IPS-18a (cell line): ENCODE measurements around the gene RDH16.
"Not testable (repeated sequence)": the region's sequence is repeated elsewhere in the genome, so short reads cannot be mapped to it uniquely, and the experiment has no call there.

Experiments
- H3K27ac ChIP-seq: one replicate; pipeline ENCODE4 v1.5.1; 2013; ENCODE audit warnings: low read length
- H3K27me3 ChIP-seq: one replicate; pipeline ENCODE4 v1.6.1; 2013; ENCODE audit warnings: mild to moderate bottlenecking, low read length; ENCODE audit not compliant: control insufficient read depth, insufficient read depth
- H3K36me3 ChIP-seq: one replicate; pipeline ENCODE4 v1.6.1; 2013; ENCODE audit warnings: low read depth, low read length; ENCODE audit not compliant: control insufficient read depth
- H3K4me1 ChIP-seq: one replicate; pipeline ENCODE4 v1.6.1; 2013; ENCODE audit warnings: low read depth, low read length; ENCODE audit not compliant: control insufficient read depth
- H3K4me3 ChIP-seq: one replicate; pipeline ENCODE4 v1.5.1; 2013; ENCODE audit warnings: low read length
- H3K9ac ChIP-seq: one replicate; pipeline ENCODE4 v1.6.1; 2013; ENCODE audit warnings: mild to moderate bottlenecking, low read length, moderate library complexity
- H3K9me3 ChIP-seq: one replicate; pipeline ENCODE4 v1.6.1; 2013; ENCODE audit warnings: low read depth, low read length; ENCODE audit not compliant: control insufficient read depth

The RDH16 gene

DNA sequence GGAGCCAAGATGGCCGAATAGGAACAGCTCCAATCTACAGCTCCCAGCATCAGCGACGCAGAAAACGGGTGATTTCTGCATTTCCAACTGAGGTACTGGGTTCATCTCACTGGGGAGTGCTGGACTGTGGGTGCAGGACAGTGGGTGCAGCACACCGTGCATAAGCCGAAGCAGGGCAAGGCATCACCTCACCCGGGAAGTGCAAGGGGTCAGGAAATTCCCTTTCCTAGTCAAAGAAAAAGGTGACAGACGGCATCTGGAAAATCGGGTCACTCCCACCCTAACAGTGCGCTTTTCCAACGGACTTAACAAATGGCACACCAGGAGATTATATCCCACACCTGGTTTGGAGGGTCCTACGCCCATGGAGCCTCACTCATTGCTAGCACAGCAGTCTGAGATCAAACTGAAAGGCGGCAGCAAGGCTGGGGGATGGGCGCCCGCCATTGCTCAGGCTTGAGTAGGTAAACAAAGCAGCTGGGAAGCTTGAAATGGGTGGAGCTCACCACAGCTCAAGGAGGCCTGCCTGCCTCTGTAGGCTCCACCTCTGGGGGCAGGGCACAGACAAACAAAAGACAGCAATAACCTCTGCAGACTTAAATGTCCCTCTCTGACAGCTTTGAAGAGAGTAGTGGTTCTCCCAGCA, 8.7 kb upstream of the RDH16 start:
- not testable (repeated sequence) for H3K4me3 ChIP-seq, H3K4me1 ChIP-seq, H3K9me3 ChIP-seq, H3K9ac ChIP-seq, H3K27ac ChIP-seq, H3K36me3 ChIP-seq, H3K27me3 ChIP-seq

DNA sequence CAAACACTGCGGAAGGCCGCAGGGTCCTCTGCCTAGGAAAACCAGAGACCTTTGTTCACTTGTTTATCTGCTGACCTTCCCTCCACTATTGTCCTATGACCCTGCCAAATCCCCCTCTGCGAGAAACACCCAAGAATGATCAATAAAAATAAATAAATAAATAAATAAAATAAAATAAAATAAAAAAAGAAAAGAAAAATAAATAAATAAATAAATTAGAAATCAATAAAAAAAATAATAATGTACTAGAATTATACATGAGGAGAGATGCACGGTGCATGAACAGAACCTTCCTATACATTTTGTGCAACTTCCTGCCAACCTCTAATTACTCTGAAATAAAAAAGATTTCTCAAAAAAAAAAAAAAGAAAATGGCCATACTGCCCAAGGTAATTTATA, 7.7 kb upstream of the RDH16 start:
- H3K9me3 ChIP-seq, H3K9ac ChIP-seq, H3K27ac ChIP-seq, H3K4me1 ChIP-seq, H3K27me3 ChIP-seq, H3K4me3 ChIP-seq, H3K36me3 ChIP-seq: not testable (repeated sequence)

DNA sequence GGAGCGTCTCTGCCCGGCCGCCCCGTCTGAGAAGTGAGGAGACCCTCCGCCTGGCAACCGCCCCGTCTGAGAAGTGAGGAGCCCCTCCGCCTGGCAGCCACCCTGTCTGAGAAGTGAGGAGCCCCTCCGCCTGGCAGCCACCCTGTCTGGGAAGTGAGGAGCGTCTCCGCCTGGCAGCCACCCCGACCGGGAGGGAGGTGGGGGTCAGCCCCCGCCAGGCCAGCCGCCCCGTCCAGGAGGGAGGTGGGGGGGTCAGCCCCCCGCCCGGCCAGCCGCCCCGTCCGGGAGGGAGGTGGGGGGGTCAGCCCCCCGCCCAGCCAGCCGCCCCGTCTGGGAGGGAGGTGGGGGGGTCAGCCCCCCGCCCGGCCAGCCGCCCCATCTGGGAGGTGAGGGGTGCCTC, 6.1 kb upstream of the RDH16 start:
- not testable (repeated sequence) for H3K27ac ChIP-seq, H3K9me3 ChIP-seq, H3K4me1 ChIP-seq, H3K27me3 ChIP-seq, H3K36me3 ChIP-seq, H3K9ac ChIP-seq, H3K4me3 ChIP-seq

DNA sequence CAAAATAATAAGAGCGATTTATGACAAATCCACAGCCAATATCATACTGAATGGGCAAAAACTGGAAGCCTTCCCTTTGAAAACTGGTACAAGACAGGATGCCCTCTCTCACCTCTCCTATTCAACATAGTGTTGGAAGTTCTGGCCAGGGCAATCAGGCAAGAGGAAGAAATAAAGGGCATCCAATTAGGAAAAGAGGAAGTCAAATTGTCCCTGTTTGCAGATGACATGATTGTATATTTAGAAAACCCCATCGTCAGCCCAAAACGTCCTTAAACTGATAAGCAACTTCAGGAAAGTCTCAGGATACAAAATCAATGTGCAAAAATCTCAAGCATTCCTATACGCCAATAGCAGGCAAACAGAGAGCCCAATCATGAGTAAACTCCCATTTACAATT, 4.8 kb upstream of the RDH16 start:
- not testable (repeated sequence) for H3K27me3 ChIP-seq, H3K27ac ChIP-seq, H3K4me1 ChIP-seq, H3K4me3 ChIP-seq, H3K9me3 ChIP-seq, H3K36me3 ChIP-seq, H3K9ac ChIP-seq

DNA sequence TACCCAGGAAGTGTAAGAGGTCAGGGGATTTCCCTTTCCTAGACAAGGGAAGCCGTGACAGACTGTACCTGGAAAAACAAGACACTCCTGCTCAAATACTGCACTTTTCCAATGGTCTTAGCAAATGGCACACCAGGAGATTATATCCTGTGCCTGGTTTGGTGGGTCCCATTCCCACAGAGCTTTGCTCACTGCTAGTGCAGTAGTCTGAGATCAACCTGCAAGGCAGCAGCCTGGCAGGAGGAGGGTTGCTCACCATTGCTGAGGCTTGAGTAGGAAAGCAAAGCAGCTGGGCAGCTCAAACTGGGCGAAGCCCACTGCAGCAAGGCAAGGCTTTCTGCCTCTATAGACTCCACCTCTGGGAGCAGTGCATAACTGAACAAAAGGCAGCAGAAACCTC, 1.0 kb upstream of the RDH16 start:
- no peak overlapping the region for H3K27ac ChIP-seq
- no peak overlapping the region for H3K9ac ChIP-seq
- H3K4me1 ChIP-seq, result no peaks in the 10 kb centered on the region
- H3K9me3 ChIP-seq, result peaks cover 5% of the 10 kb centered on the region
- H3K27me3 ChIP-seq, result no peaks in the 10 kb centered on the region
- H3K4me3 ChIP-seq, result no peak overlapping the region
- no peaks in the 10 kb centered on the region for H3K36me3 ChIP-seq

DNA sequence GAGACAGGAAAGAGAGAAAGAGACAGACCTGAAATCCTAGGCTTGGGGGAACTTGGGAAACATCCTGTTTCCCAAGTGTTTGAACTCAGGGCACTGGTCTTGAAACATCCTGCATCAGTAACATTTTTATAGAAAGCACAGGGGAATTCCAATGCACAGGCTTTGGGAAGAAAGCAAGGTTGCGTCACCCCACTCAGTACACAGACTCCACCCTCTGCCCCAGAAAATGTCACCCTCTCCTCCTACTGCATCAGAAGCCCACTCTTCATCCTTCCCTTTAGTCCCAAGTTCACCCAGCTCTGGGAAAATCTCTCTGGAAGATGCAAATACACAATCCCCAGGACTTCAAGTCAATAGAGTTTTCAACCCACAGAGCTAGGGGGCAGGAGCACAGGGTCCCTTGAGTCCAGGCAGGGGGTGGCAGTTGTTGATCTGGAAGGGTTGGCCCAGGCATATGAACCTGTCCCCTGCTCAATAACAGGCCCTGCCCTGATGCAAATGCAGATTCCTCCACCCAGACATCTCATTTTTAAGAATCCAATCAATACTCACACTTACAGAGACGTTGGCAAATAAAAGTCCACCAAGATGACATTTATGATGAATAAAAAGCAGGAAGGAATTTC, 1.7 kb downstream of the RDH16 start:
- Histone ChIP-seq H3K36me3 (no peaks in the 10 kb centered on the region), H3K4me1 (no peaks in the 10 kb centered on the region), H3K27me3 (no peaks in the 10 kb centered on the region), H3K4me3 (no peak overlapping the region), H3K9ac (no peak overlapping the region), H3K27ac (no peak overlapping the region), H3K9me3 (peaks cover 5% of the 10 kb centered on the region)

DNA sequence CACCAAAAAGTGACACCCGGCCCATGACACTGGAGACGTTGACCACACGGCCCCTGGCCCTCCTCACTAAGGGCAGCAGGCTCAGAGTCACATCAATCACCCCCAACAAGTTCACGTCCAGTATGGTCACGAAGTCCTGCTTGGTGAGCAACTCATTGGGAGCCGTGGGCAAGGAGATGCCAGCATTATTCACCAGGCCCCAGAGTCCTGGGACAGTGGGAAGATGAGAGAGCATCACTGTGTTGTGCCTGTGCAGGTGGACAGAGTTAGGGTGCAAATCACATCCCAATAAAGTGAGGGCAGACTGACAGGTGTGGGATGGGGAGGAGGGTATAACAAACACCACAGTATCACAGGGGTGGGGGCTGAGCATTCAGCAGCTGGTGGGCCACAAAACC, 2.5 kb downstream of the RDH16 start:
- no peaks in the 10 kb centered on the region for H3K36me3 ChIP-seq
- H3K27ac ChIP-seq, result no peak overlapping the region
- no peaks in the 10 kb centered on the region for H3K4me1 ChIP-seq
- no peaks in the 10 kb centered on the region for H3K27me3 ChIP-seq
- H3K9ac ChIP-seq, result no peak overlapping the region
- H3K9me3 ChIP-seq, result peaks cover 5% of the 10 kb centered on the region
- H3K4me3 ChIP-seq, result no peak overlapping the region

DNA sequence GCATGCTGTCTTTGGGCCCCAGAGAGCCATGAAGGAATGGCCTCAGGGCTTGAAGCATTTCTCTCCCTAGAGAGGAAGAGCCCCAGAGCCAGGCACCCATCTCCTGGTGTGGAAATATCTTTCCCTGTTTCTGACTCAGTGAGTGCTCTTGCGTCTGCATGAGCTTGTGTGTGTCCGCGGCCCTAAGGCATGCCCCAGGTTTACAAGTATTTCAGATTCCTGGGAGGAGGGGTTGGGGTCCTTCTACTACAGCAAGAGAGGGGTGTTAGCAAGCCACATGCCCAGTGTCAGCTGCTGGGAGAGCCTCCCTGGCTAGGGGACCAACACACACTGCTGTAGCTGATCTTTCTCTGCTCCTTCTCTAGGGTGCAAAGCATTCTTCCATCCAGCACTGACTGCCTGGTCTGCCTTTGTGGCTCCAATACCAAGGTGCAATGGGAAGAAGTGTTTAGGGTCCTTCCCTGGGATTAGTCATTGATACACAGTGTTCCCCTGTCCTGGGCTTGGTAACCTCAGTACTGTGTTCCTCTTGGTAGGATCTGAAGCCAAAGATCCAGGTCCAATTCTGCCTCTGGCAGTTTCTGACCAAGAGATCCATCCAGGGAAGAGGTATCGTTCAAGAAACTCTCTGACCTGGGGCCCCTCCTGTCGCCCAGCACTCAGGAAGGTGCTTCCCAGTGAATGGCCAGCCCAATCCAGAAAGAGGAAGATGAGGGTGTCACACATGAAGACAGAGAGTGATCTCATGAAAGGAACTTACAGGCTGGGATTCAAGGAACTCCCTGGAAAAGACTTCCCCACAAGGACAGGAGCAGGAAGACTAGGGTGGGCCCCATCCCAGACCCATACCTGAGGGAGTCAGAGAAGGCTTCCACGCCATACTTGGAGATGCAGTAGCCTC, 3.1 kb downstream of the RDH16 start:
- Histone ChIP-seq H3K9me3 (peaks cover 5% of the 10 kb centered on the region), H3K9ac (no peak overlapping the region), H3K4me3 (no peak overlapping the region), H3K27me3 (no peaks in the 10 kb centered on the region), H3K27ac (no peak overlapping the region), H3K4me1 (no peaks in the 10 kb centered on the region), H3K36me3 (no peaks in the 10 kb centered on the region)

DNA sequence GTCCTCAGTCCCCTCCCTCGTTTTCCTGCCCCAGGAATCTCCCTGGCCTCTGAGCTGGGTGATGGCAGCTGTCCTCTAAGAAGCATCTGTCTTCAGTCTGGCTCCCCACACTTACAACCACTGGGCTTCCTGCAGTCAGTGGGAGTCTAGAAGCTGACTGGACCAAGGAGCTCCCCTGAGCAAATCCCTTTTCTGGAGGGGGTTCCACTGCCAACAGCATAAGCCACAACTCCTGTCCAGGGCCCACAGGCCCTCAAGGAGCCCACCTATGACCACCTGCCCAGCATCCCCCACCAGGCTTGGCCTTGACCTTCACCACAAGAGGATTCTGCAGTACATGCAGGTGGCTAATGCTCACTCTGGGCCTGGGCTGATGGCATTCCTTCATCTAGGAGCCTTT, 4.1 kb downstream of the RDH16 start:
- H3K36me3 ChIP-seq, result no peaks in the 10 kb centered on the region
- no peak overlapping the region for H3K4me3 ChIP-seq
- H3K9ac ChIP-seq, result no peak overlapping the region
- H3K27ac ChIP-seq, result no peak overlapping the region
- H3K27me3 ChIP-seq, result no peaks in the 10 kb centered on the region
- no peaks in the 10 kb centered on the region for H3K4me1 ChIP-seq
- H3K9me3 ChIP-seq, result peaks cover 3% of the 10 kb centered on the region

DNA sequence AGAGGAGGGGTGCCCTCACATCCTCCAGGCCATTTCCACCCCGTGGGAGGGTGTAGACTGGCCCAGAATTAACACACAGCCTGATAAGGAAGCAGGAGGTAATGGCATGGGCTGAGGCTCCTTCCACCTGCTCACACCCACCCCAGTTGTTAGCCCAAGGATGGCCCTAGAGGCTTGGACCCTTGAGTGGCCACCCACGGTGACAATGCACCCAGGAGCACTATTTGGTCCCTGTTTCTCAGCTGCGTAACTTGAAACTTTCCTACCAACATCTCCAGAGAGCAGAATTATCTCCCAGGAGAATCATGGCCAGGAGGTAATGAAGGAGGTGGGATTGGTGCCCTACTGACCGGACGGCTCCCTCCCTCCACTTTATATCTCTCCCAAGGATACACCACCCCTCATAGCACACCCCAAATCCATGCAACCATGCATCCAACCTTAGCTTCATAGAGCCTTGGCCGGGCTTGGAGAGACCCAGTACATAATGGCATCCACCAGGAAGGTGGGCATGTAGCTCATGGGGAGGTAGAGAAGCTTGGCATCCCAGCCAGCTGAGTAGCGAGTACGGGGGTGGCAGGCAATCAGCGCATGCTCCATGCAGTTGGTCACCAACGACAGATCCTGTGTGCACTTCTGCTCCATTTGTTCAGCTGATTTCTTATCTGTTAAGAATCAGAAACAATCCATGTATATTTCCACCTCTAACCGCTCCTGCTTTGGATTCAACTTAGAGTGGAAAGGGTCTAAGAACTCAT, 5.6 kb downstream of the RDH16 start:
- no peaks in the 10 kb centered on the region for H3K36me3 ChIP-seq
- no peaks in the 10 kb centered on the region for H3K27me3 ChIP-seq
- no peak overlapping the region for H3K9ac ChIP-seq
- no peaks in the 10 kb centered on the region for H3K9me3 ChIP-seq
- H3K4me1 ChIP-seq, result no peaks in the 10 kb centered on the region
- H3K4me3 ChIP-seq, result no peak overlapping the region
- H3K27ac ChIP-seq, result no peak overlapping the region

DNA sequence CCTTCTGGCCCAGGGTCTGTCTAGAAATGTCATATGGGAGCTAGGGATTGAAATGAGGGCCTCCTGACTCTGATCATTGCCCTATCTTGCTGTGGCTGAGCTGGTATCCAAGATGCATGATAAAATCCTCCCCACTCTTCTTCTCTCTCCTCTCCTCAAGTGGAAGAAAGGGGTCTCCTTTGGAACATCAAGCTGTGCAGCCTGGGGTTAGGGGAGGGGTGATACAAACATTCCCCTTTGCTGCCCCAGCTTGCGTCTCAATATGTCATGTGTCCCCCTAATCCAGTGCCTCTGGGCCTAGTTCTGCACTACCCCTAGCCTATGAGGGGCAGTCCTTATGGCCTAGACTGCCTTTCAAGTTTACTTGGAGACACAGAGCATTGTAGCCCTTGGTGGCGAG, 8.5 kb downstream of the RDH16 start:
- H3K4me3 ChIP-seq, result no peak overlapping the region
- no peak overlapping the region for H3K9ac ChIP-seq
- no peaks in the 10 kb centered on the region for H3K9me3 ChIP-seq
- H3K27ac ChIP-seq, result no peak overlapping the region
- H3K36me3 ChIP-seq, result no peaks in the 10 kb centered on the region
- H3K27me3 ChIP-seq, result no peaks in the 10 kb centered on the region
- H3K4me1 ChIP-seq, result no peaks in the 10 kb centered on the region
